ENCODE measurements around the gene GJA3.

- TF ChIP-seq CTCF (IDR thresholded peaks at IDR 0.05) (no peak), EP300 (IDR thresholded peaks at IDR 0.05) (no peak), POLR2AphosphoS5 (IDR thresholded peaks at IDR 0.05) (no peak), POLR2A (IDR thresholded peaks at IDR 0.05; ENCODE audit: low read depth) (no peak)
Measured at GRCh38 chr13:20178156-20178555, 17.3 kb upstream of the GJA3 start.
